GM18870 (cell line): ENCODE results near the gene VGLL4.
"Not testable (repeated sequence)": the region's sequence is repeated elsewhere in the genome, so short reads cannot be mapped to it uniquely, and the experiment has no call there.

Experiments used
- ATAC-seq: cut with Tn5 transposase; IDR thresholded peaks from one replicate; pipeline ENCODE4 v1.9.1; 2021; ENCODE audit warnings: moderate library complexity; ENCODE audit not compliant: unreplicated experiment

VGLL4 gene

DNA sequence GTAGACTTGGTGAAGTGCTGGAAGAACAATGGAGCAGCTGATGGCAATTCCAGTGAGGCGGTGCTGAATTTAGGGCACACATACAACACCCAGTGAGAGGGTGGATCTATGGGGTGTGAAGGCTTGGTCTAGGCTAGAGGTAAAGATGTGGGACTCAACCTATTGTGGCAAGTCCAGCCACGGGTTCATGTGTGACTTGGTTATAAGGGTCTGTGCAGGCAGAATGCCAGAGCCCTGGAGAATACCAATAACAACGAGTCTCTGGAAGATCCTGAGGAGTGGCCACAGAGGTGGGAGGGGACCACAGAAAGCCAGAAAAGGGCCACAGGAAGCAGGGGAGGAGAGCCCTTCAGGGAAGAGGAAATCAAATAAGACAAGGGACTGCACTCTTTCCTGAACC is 55.0 kb downstream of the VGLL4 start:
- no peak for ATAC-seq

DNA sequence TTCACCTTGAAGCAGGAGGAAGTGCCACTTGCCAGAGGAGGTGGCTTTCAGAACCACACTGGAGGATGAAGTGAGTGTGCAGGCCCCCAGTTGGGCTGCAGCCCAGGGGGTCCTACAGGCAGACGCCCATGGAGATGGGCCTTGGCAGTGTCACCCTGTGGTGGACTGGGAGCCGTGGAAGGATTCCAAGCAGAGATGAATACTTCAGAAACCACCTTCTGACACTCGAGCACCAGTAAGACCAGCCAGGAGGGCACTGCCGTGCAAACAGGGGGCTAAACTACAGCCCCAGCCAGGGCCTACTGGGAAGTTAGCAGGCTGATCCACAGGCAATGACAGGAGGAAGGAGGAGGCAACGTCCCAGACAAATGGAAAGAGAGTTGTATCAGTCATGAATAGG is 55.4 kb downstream of the VGLL4 start:
- ATAC-seq: no peak

DNA sequence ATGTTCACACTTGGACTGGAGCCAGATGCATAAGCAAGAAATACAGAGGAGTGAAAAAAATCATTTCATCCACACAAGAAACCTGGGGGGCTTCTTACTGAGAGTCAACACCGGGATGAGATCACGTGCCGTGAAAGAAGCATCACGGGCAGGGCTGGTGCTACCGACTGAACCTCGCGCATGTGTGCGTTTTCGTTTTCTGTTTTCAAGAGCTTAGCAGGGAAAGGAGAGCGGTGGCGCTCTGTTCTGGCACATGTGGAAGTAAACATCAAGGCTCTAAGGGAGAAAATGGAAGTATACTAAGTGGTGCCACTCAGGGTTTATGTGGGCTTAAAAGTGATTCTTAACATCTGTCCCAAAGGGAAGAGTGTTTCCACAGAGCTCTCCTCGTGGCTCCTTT is 55.9 kb downstream of the VGLL4 start:
- ATAC-seq: no peak

DNA sequence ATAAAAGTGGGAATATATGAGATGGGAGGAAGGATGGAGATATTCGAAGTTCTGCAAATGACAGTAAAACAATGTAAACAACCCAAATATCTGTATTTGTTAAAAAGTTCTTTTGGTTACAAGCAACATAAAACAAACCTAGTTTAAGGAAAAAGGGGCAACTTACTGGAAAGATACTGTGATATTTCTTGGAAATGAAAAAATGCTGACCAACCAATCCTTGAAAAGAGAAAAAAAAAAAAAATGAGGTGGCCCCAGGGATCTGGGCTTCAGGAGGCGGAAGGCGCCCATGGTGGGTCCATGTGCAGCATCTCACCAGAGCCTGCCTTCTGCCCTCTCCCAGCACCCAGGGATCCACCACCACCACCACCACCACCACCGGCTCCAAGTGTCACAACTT is 59.1 kb downstream of the VGLL4 start:
- no peak for ATAC-seq

DNA sequence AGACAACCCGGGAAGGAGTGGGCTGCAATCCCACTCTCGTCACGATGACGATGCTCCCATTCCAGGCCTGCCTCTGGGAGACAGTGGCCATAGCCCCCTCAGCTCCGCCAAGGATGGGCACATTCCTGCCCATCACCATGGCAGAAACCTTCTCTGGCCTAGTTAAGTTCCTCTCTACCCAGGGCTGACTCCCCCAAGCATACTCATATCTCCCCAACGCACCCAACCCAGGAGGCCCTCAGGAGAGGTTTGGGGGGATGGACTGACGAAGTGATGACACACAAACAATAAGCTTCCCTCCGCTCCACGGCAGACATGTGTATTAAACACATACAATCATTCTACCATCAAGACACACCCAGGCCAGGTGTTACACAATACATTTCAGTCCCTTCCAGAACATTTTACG is 60.1 kb downstream of the VGLL4 start:
- no peak for ATAC-seq

DNA sequence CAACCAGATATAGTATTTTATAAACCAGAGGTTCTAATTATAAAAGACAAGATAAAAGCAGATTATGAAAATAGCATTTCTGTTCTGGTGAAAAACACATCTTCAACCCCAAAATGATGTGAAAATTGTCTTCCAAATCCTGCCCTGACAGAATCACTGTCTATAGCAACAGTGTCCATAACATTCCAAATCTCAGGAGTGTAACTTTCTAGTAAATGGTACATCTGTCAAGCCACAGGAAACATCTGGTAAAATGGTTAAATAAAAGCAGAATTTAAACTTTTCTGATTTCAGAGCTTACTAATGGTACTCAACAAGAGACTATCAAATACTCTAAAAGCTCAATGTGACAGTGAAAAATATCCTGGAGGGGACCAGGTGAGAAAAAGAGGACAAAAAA is 60.5 kb downstream of the VGLL4 start:
- ATAC-seq: no peak

DNA sequence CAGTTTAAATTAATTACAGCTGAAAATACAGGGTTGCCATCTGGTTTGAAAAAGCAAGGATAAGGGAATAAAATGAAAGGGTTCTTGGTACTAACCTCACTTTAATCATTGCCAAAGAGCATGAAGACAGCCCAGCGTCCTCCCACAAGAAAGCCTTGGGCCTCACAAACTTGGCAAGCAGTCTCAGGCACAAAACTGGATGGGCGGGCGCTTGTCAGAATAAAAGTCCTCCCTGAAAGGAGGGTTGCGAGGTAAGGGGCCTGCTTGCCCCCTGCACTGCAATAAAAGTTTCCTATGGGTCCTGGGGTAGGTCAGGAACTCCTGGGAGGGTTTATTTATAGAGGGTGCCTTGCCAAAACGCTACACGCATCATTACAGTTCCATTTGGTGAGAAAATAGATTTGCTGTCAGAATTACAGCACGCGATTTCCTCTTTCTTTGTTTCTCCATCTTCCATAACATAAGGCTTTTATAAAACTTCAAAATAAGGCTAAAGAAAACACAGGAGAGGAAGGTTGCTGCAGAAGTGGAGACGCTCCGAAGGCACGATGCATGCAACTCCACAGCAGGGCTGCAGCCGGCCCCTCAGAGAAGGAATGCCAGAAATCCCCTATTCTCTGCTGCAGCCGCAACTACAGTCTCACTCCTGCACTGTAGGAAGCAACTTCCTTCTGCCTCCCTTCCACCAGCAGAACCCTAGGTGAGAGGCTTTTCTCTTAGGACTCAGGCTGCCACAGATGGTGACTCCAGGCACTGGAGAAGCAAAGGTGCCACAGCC is 61.3 kb downstream of the VGLL4 start:
- ATAC-seq: no peak

DNA sequence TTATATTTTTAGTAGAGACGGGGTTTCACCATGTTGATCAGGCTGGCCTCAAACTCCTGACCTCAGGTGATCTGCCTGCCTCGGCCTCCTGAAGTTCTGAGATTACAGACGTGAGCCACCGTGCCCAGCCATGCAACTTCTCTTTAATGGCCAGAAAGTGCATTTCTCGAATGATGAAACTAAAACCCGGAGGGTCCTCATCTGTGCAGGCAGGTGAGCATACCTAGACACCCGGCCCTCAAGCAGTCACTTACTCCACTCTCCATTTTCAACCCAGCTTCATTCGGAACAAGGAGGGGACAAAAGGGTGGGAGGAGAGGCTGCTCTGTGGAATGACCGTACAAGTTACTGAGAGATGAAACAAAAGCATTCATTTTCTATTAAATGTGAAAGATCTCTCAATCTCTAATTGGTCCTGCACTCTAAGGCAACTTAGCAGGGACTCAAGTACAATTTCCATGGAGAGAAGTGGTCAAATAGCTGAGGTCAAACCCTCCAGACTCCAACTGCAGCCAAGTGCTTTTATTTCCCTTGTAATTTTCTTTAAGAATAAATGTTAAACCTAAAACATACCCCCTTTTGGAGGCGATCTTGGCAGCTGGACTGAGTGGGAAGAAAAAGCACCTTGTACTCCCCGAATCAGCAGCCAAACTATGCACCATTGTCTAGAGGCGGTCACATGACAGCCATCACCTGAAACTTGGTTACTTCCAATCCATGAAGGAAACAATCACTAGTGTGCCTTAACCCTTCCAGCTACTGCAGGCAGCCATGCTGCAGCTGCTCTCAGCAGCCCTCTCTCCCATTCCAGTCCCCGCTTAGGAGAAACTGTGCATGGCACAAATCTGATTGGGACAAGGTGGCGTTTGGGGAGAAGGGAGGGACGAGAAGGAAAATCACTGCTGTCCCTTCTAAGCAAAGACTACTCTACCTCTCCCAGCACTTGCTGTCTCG is 62.2 kb downstream of the VGLL4 start:
- no peak for ATAC-seq

DNA sequence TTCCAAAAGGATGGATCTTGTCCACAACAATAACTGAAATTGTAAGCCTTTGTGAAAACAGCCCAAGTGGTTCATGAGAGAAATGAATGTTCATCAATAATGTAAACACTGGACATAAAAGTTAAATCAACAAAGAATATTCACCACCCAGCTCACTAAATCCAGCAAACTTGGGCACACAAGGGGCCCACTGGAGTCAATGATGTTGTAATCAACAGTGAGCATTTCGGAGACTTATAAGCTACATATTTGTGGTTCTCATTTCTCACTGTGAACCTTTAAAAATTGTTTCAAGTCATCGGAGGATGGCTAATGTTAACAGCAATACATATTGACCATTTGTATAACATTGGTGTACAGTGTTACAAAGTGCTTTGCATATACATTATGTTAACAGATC is 63.1 kb downstream of the VGLL4 start:
- ATAC-seq: no peak

DNA sequence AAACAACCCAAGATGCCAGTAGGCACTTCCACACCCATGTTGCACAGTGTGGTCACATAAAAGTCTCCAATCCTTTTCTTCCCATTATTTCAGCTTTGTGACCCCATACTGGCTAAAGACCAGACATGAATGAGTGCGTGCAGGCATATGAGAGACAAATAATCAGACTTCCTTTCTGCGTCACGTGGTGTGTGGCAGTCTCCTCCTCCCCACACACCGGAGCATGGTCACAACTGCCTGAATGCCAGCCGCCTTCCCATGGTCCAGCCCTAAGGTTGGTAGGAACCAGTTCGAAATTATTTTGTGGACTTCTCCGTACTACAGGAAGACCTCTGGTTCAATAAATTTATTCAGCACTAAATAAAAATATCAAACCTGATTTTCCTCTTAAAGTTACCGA is 65.5 kb downstream of the VGLL4 start:
- ATAC-seq: no peak

DNA sequence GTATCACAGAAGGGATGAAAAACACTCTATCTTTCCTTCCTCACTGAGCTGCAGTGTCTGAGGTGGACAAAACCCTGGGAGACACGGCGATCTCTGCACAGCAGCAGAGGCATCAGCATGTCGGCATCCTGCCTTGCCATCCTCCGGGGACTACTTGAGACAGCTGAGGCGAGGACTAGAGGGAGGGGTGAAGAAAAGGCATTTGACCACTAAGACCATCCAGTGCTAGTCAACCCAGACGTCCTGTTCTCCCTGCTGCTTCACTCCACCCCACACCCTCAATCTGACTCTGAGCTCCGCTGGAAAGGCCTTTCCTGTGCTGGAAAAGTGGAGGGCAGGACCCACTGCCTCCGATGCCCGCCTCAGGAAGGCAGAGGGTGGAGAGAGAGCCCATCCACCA is 67.3 kb downstream of the VGLL4 start:
- no peak for ATAC-seq

DNA sequence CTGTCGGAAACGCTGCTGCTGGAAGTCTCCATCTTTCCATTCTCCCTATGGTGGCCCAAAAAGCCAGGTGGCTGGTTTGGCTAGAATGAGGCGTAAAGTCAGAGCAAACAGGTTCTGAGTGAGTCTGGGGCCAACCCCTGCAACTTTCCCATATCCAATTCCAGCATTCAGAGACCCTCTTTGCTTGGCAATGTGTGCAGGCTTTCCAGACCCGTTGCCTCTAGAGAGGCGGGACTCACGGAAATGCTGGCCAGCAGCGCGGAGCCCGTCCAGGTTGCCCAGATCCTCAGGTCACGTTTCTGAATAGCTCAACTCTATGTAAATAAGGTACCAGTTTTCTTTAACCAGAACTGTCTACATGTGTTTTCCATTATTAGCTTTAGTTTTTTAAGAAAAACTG is 68.0 kb downstream of the VGLL4 start:
- ATAC-seq: no peak

DNA sequence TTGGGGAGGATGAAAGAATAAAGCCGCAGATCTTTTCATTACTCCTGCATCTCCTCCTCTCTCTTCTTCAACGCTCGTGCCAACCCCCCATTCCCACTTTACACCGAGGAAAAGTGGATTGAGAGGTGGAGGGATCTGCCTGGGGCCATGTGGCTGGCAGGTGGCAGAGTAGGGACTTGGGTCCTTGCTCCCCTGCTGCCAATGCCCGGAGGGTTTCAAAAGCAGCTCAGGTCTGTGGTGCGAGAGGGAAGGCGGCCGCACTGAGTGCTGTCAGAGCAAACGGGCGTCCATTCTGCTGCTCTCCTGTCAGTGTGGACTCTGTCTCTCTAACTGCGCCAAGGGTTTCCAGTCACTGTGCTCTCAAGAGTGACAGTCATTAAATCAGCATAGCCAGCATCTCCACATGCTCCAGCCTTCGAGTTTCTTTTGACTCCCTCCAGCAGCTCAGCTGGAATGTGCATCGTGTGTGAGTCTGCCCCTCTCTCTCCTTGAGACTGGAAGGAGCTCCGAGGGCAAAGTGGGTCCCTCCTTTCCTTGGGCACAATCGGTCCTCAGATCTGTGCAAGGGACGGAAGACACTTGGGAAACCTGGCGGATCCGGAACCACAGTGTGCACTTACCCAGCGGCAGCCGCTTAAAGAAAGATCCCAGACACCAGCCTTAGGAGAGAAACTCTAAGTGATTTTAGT is 68.6 kb downstream of the VGLL4 start:
- no peak for ATAC-seq

DNA sequence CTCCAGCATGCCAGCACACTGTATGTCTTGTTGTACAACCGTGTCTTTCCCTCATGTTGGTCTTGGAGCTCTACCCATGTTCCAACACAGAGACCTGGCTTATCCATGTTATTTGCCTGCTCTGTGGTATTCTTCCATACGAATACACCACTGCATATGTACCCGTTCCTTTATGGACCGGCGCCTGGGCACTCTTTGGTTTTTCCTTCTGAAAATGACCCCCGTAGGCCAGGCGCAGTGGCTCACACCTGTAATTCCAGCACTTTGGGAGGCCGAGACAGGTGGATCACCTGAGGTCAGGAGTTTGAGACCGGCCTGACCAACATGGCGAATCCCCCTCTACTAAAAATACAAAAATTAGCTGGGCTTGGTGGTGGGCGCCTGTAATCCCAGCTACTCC is 71.1 kb downstream of the VGLL4 start:
- ATAC-seq: not testable (repeated sequence)

DNA sequence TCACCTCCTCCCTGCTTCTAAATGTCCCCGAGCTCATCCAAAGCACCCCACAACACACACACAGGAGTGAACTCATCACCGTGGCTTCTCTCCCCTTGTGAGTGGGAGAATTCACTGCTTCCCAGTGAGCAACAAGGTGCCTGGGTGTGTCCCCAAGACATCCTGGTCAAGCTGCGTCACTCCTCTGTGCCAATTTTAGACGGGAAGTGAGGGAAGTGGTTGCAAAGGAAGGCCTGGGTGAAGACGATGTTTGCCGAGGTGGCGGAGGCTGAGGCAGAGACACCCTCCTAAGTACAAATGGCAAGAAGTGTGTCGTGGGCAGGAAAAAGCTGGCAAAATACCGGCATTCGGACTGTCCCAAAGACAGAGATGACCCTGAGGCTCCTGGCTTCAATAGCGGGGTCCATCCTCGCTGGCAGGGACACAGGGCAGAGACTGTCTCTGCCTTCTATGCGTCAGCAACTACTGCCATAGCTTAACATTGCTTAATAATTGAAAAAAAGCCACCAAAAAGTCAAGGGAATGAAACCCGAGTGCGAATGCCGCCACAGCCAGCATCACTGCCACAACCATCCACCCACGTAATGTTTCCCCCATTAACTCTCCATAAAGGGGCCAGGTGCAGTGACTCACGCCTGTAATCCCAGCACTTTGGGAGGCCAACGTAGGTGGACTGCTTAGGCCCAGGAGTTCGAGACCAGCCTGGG is 72.8 kb downstream of the VGLL4 start:
- ATAC-seq: no peak

DNA sequence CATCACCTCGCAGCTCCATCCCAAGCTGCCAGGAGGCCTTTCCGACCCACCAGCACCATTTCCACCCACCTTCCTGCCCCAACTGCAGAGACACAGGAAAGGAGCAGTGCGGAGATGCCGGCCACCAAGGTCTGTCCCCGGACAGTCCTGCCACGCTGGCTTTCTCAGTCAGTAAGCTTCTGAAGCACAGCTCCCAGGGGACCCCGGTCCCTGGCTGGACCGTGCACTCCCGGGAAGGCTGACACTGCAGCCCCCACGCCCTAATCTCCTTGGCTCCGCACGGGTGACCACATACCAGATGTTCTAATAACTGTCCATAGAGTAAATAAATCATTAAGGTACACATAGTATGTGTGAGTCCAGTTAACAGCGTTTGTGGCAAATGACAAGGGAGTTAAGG is 73.5 kb downstream of the VGLL4 start:
- ATAC-seq: no peak

DNA sequence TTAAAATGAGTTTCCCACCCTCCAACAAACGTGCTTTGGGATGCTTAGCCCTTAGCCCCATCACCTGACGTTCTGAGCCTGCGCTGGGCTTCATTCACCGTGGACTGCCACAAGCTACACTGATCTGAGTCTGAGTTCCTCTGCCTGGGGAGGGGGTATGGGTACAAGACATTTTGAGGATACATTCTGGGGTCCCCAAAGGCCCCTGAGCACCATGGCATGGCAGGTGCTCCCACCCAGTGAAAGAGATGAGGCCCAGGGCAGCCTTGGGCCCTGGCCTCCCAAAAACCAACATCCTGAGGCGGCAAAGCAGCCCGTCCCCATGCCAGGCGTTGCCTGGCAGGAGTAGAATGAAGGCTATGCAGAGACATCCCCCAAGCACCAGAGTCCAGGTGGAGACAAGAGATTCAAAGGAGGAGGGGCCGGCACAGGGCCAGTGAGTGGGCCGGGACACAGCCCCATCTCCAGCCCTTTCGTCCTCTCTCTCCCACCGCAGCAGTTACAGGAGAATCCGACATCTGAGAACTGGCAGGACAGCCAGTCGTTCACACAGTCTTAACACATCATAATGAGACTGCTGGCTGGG is 74.5 kb downstream of the VGLL4 start:
- ATAC-seq: no peak

DNA sequence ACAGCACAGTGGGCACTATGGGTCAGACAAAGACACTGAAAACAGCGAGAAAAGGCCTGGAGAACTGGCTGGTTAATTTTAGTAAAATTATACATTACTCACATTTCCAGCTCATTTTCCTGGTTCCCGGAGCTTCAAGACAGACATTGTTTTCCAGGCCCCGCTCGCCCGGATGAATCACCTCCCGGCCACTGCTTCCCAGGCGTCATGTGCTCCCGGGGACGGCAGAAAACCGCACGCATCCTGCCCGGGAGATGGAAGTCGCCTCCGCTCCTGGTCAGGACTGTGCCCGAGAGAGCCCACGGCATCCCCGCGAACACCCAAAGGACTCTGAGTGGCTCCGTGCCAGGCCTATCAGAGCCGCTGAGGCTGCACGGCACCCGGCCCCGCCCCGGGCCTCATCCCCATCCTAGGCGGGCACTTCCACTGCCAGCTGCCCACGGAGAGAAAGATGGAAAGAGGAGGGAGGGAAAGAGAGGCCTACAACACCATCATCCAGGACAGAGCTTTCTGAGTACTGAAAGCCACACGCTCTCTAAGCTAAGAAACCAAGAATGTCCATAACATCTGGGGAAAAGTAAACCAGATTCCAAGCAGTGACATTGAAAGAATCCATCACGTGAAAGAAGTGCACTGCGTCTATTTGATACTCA is 75.1 kb downstream of the VGLL4 start:
- no peak for ATAC-seq

DNA sequence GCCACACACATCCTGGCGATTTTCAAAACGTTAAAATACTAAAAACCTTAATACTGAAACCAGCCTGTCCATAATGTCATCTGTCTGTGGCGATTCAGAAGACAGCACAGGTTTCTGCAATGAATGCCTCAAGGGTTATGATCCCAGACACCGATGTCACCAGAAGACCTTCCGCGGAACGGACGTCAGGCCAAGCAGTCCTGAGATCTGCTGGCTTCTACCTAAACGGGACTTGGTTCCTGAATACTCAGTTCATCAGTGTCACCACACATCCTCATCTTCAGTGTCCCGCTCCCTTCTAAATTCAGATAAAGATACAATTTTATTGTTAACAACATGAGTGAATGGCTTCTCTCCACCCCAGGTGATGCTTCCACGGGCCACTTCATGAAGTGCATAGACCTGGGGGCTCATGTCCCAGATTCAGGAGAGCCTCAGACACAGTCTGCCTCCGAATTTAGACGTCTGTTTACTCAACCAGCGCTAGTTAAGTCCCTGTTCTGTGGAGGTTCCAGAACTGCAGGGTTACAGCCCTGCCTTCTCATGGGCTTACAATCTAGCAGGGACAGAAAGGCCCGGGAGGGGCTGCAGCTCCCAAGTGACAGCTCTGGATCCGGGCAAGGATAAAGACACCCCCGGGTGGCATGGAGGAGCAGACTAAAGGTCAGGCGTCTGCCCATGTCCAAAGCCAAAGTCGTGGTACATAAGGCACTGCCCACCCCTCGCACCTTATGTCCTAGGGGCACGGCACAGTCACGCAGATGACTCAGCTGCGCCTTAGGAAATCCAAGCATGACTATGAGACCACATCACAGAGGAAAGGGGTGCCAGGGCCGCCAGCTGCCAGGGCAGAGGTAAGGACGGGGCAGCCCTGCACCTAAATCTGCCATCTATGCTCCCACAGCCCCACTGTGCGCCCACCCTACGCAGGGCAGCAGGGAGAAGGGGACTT is 75.9 kb downstream of the VGLL4 start:
- no peak for ATAC-seq
